ENCODE results near the gene BCAS1. TPM values are rescaled to one million over a fixed set of nuclear protein-coding genes. Genes with fewer than 3 reads are reported as not detected.

The BCAS1 gene
- total and polyA plus RNA-seq, 2 donors from 2014 or later: 1.1 to 4.8 TPM

GRCh38 chr20:53983401-53983800 lies 87.0 kb downstream of the BCAS1 start:
- H3K4me1 ChIP-seq (ENCODE audit: control insufficient read depth in 2 of 3, insufficient read depth in 2 of 3, low read depth in 1 of 3, low read length in 3 of 3): no peaks in the 10 kb centered on the region
- no peak for FAIRE-seq
- no peak for DNase-seq
- H3K27me3 ChIP-seq (ENCODE audit: control insufficient read depth, insufficient read depth, low read length): no peaks in the 10 kb centered on the region
- TF ChIP-seq CTCF (IDR thresholded peaks at IDR 0.05; ENCODE audit: borderline replicate concordance, extremely low read depth, insufficient read depth): no peak
- intact Hi-C loops (cut with DNase I): no loop called here
- no peak overlapping the region for H3K4me3 ChIP-seq (ENCODE audit: low read length in 3 of 3)
- H3K36me3 ChIP-seq (ENCODE audit: control insufficient read depth in 2 of 3, insufficient read depth in 3 of 3, low read length in 3 of 3): no peaks in the 10 kb centered on the region
- H3K27ac ChIP-seq (ENCODE audit: low read depth in 2 of 2, low read length in 2 of 2): no peak overlapping the region
- no peak overlapping the region for H3K9ac ChIP-seq (ENCODE audit: low read length in 3 of 3)
- H3K9me3 ChIP-seq (ENCODE audit: control insufficient read depth in 2 of 3, insufficient read depth in 1 of 3, low read length in 3 of 3): no peaks in the 10 kb centered on the region

GRCh38 chr20:53982624-53983023 lies 87.8 kb downstream of the BCAS1 start:
- no peak overlapping the region for H3K9ac ChIP-seq (ENCODE audit: low read length in 3 of 3)
- DNase-seq: no peak

GRCh38 chr20:53981752-53982437 lies 88.5 kb downstream of the BCAS1 start:
- H3K9me3 ChIP-seq (ENCODE audit: control insufficient read depth in 2 of 3, insufficient read depth in 1 of 3, low read length in 3 of 3): no peaks in the 10 kb centered on the region
- H3K4me3 ChIP-seq (ENCODE audit: low read length in 3 of 3): no peak overlapping the region
- no peak for FAIRE-seq
- H3K4me1 ChIP-seq (ENCODE audit: control insufficient read depth in 2 of 3, insufficient read depth in 2 of 3, low read depth in 1 of 3, low read length in 3 of 3): no peaks in the 10 kb centered on the region
- no peaks in the 10 kb centered on the region for H3K27me3 ChIP-seq (ENCODE audit: control insufficient read depth, insufficient read depth, low read length)
- H3K9ac ChIP-seq (ENCODE audit: low read length in 3 of 3): no peak overlapping the region
- no peak for TF ChIP-seq CTCF (IDR thresholded peaks at IDR 0.05; ENCODE audit: borderline replicate concordance, extremely low read depth, insufficient read depth)
- DNase-seq: no peak
- H3K27ac ChIP-seq (ENCODE audit: low read depth in 2 of 2, low read length in 2 of 2): no peak overlapping the region
- intact Hi-C loops (cut with DNase I): no loop called here
- H3K36me3 ChIP-seq (ENCODE audit: control insufficient read depth in 2 of 3, insufficient read depth in 3 of 3, low read length in 3 of 3): no peaks in the 10 kb centered on the region

More at GRCh38 chr20:53982624-53983023, 87.8 kb downstream of the BCAS1 start:
- no peaks in the 10 kb centered on the region for H3K27me3 ChIP-seq (ENCODE audit: control insufficient read depth, insufficient read depth, low read length)
- no peaks in the 10 kb centered on the region for H3K4me1 ChIP-seq (ENCODE audit: control insufficient read depth in 2 of 3, insufficient read depth in 2 of 3, low read depth in 1 of 3, low read length in 3 of 3)
- no peak for TF ChIP-seq CTCF (IDR thresholded peaks at IDR 0.05; ENCODE audit: borderline replicate concordance, extremely low read depth, insufficient read depth)
- no peak overlapping the region for H3K27ac ChIP-seq (ENCODE audit: low read depth in 2 of 2, low read length in 2 of 2)
- no peak for FAIRE-seq
- no peak overlapping the region for H3K4me3 ChIP-seq (ENCODE audit: low read length in 3 of 3)
- H3K9me3 ChIP-seq (ENCODE audit: control insufficient read depth in 2 of 3, insufficient read depth in 1 of 3, low read length in 3 of 3): no peaks in the 10 kb centered on the region
- intact Hi-C loops (cut with DNase I): no loop called here
- no peaks in the 10 kb centered on the region for H3K36me3 ChIP-seq (ENCODE audit: control insufficient read depth in 2 of 3, insufficient read depth in 3 of 3, low read length in 3 of 3)

- no peak overlapping the region for H3K4me3 ChIP-seq (ENCODE audit: low read length in 3 of 3)
- TF ChIP-seq CTCF (IDR thresholded peaks at IDR 0.05; ENCODE audit: borderline replicate concordance, extremely low read depth, insufficient read depth): no peak
- H3K9me3 ChIP-seq (ENCODE audit: control insufficient read depth in 2 of 3, insufficient read depth in 1 of 3, low read length in 3 of 3): no peaks in the 10 kb centered on the region
- no peaks in the 10 kb centered on the region for H3K27me3 ChIP-seq (ENCODE audit: control insufficient read depth, insufficient read depth, low read length)
- no peak overlapping the region for H3K27ac ChIP-seq (ENCODE audit: low read depth in 2 of 2, low read length in 2 of 2)
- DNase-seq (no peak), FAIRE-seq (no peak)
- intact Hi-C loops (cut with DNase I): no loop called here
- H3K4me1 ChIP-seq (ENCODE audit: control insufficient read depth in 2 of 3, insufficient read depth in 2 of 3, low read depth in 1 of 3, low read length in 3 of 3): no peaks in the 10 kb centered on the region
- H3K36me3 ChIP-seq (ENCODE audit: control insufficient read depth in 2 of 3, insufficient read depth in 3 of 3, low read length in 3 of 3): no peaks in the 10 kb centered on the region
- H3K9ac ChIP-seq (ENCODE audit: low read length in 3 of 3): no peak overlapping the region
Observed at GRCh38 chr20:53981130-53981529, 89.3 kb downstream of the BCAS1 start.
